Right kidney (tissue), 1 donor: ENCODE data around the gene DLG2.

Source experiments
- DNase-seq: peaks from one replicate; pipeline ENCODE4 v3.0.0-alpha.2; 2016

Gene DLG2

GRCh38 chr11:83663988-83664387 is 1963.2 kb downstream of the DLG2 start:
- DNase-seq = no peak

GRCh38 chr11:83663446-83663845 is 1963.7 kb downstream of the DLG2 start:
- no peak for DNase-seq

- no peak for DNase-seq
Observed at GRCh38 chr11:83662494-83662893, 1964.7 kb downstream of the DLG2 start.

- DNase-seq = no peak
Observed at GRCh38 chr11:83661491-83662350, 1965.4 kb downstream of the DLG2 start.

GRCh38 chr11:83659466-83659865 is 1967.7 kb downstream of the DLG2 start:
- DNase-seq = no peak

- DNase-seq = no peak
Observed at GRCh38 chr11:83656796-83657330, 1970.3 kb downstream of the DLG2 start.

- DNase-seq = no peak
Observed at GRCh38 chr11:83655976-83656375, 1971.2 kb downstream of the DLG2 start.

- DNase-seq = no peak
Observed at GRCh38 chr11:83649528-83649855, 1977.7 kb downstream of the DLG2 start.

- no peak for DNase-seq
Observed at GRCh38 chr11:83648610-83649527, 1978.3 kb downstream of the DLG2 start.

- no peak for DNase-seq
Observed at GRCh38 chr11:83645561-83645960, 1981.6 kb downstream of the DLG2 start.

- no peak for DNase-seq
Observed at GRCh38 chr11:83643115-83643514, 1984.0 kb downstream of the DLG2 start.

GRCh38 chr11:83642500-83642899 is 1984.6 kb downstream of the DLG2 start:
- no peak for DNase-seq

GRCh38 chr11:83641511-83641910 is 1985.6 kb downstream of the DLG2 start:
- no peak for DNase-seq

- DNase-seq = no peak
Observed at GRCh38 chr11:83639995-83640758, 1987.0 kb downstream of the DLG2 start.

- no peak for DNase-seq
Observed at GRCh38 chr11:83635166-83635565, 1992.0 kb downstream of the DLG2 start.

- no peak for DNase-seq
Observed at GRCh38 chr11:83630211-83630610, 1996.9 kb downstream of the DLG2 start.

GRCh38 chr11:83629775-83630174 is 1997.4 kb downstream of the DLG2 start:
- DNase-seq = no peak

GRCh38 chr11:83628622-83629355 is 1998.4 kb downstream of the DLG2 start:
- no peak for DNase-seq

GRCh38 chr11:83625336-83625735 is 2001.8 kb downstream of the DLG2 start:
- no peak for DNase-seq

- DNase-seq = no peak
Observed at GRCh38 chr11:83617671-83618070, 2009.5 kb downstream of the DLG2 start.

- DNase-seq = no peak
Observed at GRCh38 chr11:83613767-83614121, 2013.4 kb downstream of the DLG2 start.
